Measurements from ENCODE around the gene TXNRD3. TPM values are rescaled to one million over a fixed set of nuclear protein-coding genes. Genes with fewer than 3 reads are reported as not detected.

TXNRD3 gene
- total RNA-seq (2014; rRNA removed; shearing (Covaris generic)): 11.6 and 14.4 TPM in 2 replicates

GRCh38 chr3:126654571-126655383, at the start of gene TXNRD3:
TXNRD3 (minus strand) TSS chr3:126655124.
- DNase-seq (ENCODE audit: low spot score): peak; percentile 60

GRCh38 chr3:126703512-126704493, 48.9 kb upstream of the TXNRD3 start, which contains the start of gene CHCHD6:
CHCHD6 (plus strand) TSS chr3:126704240; CDS start chr3:126704313, 73 bp downstream.
- DNase-seq (ENCODE audit: low spot score): peak; percentile 96

GRCh38 chr3:126699011-126699410, 44.1 kb upstream of the TXNRD3 start:
- DNase-seq (ENCODE audit: low spot score): no peak

GRCh38 chr3:126696701-126697267, 41.9 kb upstream of the TXNRD3 start:
- DNase-seq (ENCODE audit: low spot score): no peak

- no peak for DNase-seq (ENCODE audit: low spot score)
These were observed 39.0 kb upstream of the TXNRD3 start for GRCh38 chr3:126693921-126694320.

- no peak for DNase-seq (ENCODE audit: low spot score)
These were observed 37.9 kb upstream of the TXNRD3 start for GRCh38 chr3:126692858-126693257.

- DNase-seq (ENCODE audit: low spot score): no peak
These were observed 36.8 kb upstream of the TXNRD3 start for GRCh38 chr3:126691765-126692164.

- DNase-seq (ENCODE audit: low spot score): no peak
These were observed 30.6 kb upstream of the TXNRD3 start for GRCh38 chr3:126685493-126685892.

- no peak for DNase-seq (ENCODE audit: low spot score)
These were observed 30.1 kb upstream of the TXNRD3 start for GRCh38 chr3:126685021-126685420.

GRCh38 chr3:126684218-126684751, 29.4 kb upstream of the TXNRD3 start:
- no peak for DNase-seq (ENCODE audit: low spot score)

GRCh38 chr3:126683069-126683468, 28.1 kb upstream of the TXNRD3 start:
- DNase-seq (ENCODE audit: low spot score): no peak

GRCh38 chr3:126682009-126682408, 27.1 kb upstream of the TXNRD3 start:
- DNase-seq (ENCODE audit: low spot score): no peak

- DNase-seq (ENCODE audit: low spot score): no peak
These were observed 25.7 kb upstream of the TXNRD3 start for GRCh38 chr3:126680667-126681055.

- DNase-seq (ENCODE audit: low spot score): no peak
These were observed 25.1 kb upstream of the TXNRD3 start for GRCh38 chr3:126679831-126680666.

GRCh38 chr3:126679318-126679751, 24.4 kb upstream of the TXNRD3 start:
- peak; percentile 59 for DNase-seq (ENCODE audit: low spot score)

GRCh38 chr3:126678693-126679317, 23.9 kb upstream of the TXNRD3 start:
- no peak for DNase-seq (ENCODE audit: low spot score)

- no peak for DNase-seq (ENCODE audit: low spot score)
These were observed 23.1 kb upstream of the TXNRD3 start for GRCh38 chr3:126677862-126678503.

- no peak for DNase-seq (ENCODE audit: low spot score)
These were observed 22.2 kb upstream of the TXNRD3 start for GRCh38 chr3:126676919-126677705.

GRCh38 chr3:126672741-126673140, 17.8 kb upstream of the TXNRD3 start:
- DNase-seq (ENCODE audit: low spot score): peak; percentile 4
